GM21786 (cell line): Measurements from ENCODE around the gene MOCS1.

ENCODE experiments used
- ATAC-seq: cut with Tn5 transposase; IDR thresholded peaks from one replicate; pipeline ENCODE4 v1.9.1; 2021; ENCODE audit not compliant: unreplicated experiment

Gene MOCS1

DNA sequence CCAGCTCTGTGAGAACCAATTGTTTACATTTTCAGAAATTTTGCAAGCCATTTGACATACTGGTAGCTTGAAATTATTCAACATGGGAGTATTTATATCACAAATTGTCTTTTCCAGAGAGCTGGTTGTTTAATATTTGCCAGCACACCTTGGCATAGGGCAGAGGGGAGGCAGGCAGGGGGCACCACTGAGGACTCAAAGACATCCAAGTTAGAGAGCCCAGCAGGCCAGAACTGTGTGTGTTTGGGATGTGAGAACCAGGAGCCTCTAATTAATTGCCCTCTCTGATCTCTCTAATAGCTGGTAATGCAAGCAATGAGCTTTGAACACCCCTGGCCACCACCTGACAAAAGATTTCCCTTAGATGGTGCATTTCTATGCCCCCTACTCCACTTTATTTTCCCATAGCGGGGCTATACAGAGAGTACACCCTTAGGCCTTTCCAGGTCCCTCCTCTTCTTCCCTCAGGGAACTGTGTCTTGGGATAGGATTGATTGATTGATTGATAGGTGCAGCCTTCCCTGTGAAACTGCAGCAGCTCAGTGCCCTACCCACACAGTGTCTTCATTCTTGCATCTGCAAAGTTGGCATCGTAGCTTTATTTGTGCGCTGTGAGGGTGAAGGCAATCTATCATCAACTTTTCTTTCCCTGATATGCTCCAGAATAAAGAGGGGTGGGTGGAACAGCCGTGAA, 29.2 kb downstream of the MOCS1 start:
- ATAC-seq, result no peak

DNA sequence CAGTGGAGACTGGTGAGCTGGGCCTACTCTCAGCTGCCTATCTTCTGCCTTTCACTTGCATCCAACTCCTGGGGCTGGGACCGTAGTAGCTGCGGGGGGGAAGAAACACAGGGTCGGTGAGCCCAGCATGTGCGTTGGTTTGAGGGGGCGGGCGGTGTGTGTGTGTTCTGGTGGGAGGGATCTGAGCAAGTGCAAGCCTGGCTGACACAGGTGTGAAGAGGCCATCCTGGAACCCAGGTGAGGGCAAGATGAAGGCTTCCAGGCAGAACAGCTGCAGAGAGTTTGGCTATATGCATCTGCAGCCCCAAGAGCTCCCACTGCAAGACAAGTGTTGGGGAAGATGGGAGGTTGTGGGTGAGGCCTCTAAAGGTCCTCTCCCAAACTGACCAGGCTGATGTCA, 30.6 kb downstream of the MOCS1 start:
- no peak for ATAC-seq

DNA sequence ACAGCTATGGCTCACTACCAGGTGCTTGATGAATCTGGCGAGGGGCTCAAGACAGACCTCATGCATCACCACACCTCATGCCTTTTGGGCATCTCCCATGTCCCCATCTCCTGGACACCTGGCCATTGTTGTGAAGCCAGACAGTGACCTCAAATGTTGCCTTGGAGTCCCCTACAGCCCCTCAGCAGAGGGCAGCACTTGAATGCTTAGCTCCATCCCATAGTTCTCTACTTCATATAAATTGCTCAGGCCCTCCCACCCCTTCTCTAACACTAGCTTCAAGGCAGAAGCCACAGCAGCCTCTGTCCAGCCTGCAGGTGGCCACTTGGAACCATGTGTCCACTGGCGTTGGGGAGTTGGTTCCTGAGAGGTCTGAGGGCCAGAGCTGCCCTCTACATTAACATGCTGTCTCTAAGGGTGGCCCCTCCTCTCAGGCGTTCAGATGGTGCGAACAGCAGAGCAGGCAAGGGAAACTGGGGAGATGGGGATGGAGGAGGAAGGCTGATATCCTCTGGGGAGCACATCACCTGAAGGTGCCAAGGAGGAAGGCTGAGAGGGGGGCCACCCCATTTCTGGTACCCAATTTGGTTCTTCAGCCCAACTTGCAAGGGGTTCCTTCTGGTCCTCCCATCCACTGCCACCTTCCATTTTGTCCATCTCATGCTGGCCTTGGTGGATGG, 31.3 kb downstream of the MOCS1 start:
- no peak for ATAC-seq

DNA sequence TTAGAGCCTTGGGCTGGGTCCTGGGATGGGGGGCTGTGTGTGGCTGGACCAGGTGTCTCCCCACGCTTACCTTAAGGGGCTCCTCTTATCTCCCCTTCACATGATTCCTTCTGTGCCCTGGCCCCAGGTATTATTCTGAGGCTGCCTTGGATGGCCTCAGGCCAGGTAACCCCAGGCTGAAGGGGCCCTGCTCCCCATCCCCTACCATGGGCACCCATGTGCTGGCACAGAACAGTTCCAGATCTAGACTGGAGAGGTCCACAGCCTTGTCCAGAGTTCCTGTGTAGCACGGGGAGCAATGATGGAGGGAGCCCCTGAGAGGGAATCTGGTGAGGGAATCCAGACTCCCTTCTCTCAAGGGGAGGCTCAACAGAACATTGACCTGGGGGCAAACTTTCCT, 32.1 kb downstream of the MOCS1 start:
- no peak for ATAC-seq

DNA sequence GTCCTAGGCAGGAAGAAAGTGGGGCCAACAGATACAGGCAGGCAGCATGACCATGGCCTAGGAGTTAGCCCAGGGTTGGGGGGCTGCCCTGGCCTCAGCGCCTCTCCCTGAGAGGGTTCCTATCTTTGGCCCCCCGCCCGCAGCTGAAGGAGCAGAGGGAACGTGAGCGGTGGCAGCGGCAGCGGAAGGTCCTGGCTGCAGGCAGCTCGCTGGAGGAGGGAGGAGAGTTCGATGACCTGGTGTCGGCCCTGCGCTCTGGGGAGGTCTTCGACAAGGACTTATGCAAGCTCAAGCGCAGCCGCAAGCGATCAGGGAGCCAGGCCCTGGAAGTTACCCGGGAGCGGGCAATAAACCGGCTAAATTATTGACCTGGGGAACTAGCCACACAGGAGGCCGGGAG, 32.6 kb downstream of the MOCS1 start:
- ATAC-seq, result no peak

DNA sequence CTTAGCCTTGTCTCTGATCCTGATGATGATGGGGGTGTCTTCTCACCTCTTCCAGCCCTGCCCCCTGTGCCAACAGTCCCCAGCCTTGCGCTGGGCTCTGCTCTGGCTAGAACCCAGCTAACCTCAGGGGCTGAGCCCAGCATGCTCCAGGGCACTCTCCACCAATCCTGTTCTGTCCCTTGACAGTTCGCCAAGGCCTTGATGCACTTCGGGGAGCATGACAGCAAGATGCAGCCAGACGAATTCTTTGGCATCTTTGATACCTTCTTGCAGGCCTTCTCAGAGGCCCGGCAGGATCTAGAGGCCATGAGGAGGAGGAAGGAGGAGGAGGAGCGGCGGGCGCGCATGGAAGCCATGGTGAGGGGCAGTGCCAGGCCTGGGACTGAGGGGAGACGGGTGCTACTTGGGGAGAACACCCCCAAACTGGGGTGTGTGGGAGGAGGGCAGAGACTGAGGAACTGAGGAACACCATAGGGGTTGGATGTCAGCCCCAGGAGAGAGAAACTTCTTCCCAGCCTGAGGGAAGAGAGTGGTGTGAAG, 33.1 kb downstream of the MOCS1 start:
- no peak for ATAC-seq

DNA sequence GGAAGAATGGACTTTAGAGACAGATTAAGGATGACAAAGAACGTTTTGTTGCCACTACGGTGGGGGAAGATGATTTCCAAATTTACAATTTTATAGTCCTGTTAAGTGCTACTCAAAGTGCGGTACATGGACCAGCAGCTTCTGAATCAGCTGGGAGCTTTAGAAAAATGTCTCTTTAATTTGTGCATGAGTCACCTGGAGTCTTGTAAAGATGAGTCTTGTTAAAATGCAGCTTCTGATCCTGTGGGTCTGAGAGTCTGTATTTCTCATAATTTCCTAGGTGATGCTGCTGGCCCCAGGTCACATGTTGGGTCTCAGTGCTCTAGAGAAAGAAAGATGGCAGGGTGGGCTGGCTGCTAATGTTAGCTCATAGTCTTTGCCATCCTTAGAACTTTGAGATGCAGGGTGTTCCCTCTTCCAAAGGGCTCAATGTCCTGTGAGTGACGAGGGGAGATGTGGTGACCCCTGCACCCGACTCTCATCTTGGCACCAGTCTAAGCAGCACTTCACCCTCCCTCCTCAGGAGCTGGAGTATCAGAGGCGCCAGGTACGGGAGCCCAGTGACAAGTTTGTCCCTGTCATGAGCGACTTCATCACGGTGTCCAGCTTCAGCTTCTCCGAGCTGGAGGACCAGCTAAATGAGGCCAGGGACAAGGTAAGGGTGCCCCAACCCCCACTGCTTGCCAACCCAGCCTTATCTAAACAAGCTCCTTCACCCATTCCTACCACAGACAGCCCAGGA, 34.5 kb downstream of the MOCS1 start:
- ATAC-seq, result no peak

DNA sequence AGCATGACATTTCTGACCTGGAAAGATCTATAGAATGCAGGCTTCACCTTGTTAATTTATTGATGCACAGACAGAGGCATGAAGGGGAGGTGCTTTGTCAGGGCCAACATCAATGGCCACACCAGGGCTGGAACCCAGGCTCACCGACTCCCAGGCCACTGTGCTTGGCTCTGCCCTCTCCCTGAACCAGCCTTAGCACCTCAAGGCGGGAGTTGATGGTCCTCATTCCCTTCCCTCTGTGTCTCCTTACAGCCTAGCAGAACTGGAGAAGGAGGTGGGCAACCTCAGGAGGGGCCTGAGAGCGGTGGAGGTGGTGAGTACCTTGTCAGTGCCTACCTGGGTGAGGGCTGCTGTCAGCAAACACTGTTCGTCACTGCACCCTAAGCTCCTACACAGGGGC, 35.6 kb downstream of the MOCS1 start:
- no peak for ATAC-seq

DNA sequence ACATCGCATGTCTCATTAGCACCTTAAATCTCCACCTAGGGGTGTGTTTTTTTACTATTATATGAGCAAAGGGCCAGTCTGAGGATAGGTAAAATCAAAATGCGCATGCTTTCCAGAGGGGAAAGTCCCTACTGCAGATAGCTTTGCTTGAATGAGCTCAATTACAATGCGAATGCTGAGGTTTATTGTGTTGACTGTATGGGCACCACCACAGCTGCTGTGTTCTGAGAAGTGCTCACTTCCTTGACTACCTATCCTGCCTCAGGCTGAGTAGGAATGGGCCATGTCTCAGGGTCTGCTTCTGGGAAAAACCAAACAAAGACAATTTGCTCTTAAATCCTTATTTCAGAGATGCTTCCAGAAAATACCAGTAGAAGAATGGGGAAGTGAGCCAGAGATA, 36.6 kb downstream of the MOCS1 start:
- no peak for ATAC-seq

DNA sequence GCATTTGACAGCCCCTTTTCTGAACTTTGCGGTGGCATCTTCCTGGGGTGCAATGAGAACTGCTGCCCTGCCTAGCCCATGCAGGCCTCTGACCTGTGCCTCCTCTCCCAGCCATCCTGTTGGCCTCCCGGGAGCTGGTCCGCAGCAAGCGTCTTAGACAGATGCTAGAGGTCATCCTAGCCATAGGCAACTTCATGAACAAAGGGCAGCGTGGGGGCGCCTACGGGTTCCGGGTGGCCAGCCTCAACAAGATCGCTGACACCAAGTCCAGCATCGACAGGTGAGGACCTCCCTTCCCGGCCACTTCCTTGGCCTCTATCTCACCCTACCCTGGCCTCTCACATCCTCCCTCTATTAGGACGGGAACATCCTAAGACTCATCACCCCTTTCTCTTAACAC, 37.6 kb downstream of the MOCS1 start:
- no peak for ATAC-seq

DNA sequence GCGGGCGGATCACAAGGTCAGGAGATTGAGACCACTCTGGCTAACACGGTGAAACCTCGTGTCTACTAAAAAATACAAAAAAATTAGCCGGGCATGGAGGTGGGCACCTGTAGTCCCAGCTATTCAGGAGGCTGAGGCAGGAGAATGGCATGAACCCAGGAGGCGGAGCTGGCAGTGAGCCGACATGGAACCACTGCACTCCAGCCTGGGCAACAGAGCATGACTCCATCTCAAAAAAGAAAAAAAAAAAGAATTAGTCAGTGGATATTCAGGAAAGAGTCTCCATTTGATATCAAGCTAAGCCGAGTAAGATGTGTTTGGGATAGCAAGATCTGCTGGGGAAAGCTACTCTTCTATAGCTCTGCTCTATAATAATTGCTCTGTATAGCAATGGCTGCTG, 41.0 kb downstream of the MOCS1 start:
- ATAC-seq, result no peak

DNA sequence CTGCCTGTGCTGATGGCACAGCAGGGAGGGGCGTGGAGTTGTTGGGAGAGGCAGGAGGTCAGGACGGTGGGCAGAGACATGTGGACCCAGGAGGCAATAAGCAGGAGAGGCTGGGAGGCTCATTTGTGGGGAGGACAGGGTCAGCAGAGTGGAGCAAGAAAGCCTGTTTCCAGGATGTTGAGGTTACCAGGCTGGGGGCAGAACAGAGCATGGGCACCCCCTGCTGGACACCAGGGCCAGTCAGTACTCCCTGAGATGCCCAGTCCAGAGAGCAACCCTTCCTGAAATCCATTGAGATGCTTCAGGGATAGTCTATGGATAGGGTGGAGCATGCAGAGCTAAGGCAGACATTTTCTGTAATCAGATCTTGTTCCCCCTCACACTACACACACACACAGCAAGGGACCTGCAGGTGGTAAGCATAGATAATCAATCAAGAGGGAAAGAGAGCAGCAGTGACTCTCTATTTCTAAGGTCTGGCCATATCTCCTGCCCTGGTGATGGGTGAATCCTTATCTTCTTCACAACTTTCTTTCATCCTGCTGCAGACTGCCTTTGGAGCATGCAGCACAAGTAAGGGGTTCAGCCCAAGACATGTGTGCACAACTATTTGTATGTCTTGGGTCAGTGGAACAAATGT, 41.7 kb downstream of the MOCS1 start:
- no peak for ATAC-seq

DNA sequence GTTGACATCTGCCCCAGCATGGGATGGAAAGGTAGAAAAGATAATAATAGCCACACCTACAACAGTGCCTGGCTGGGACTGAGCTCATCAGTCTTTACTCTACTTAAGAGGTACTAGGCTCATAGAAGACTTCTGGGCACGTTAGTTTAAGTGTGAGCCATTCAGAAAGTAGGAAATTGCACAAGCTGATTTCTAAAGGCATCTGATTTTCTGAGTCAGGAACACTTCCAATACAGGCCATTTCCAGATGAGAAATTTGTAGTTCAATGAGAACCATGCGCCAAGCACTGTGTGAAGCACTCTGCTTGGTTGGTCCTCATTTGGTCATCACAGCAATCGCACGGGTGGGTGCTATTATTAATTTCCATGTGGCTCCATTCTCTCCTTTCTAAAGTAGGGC, 42.3 kb downstream of the MOCS1 start:
- ATAC-seq, result no peak

DNA sequence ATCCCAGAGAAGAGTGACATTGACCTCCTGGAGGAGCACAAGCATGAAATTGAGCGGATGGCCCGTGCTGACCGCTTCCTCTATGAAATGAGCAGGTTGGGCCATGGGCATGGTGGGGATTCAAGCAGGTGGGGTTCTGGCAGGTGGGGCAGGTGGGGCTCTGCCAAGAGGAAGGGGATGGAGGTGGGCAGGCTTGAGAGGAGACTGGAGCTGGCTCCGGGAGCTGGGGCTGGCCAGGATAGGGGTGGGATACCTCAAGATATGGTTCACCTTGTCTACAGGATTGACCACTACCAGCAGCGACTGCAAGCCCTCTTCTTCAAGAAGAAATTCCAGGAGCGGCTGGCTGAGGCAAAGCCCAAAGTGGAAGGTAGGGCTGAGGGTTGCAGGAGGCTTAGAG, 42.9 kb downstream of the MOCS1 start:
- no peak for ATAC-seq

DNA sequence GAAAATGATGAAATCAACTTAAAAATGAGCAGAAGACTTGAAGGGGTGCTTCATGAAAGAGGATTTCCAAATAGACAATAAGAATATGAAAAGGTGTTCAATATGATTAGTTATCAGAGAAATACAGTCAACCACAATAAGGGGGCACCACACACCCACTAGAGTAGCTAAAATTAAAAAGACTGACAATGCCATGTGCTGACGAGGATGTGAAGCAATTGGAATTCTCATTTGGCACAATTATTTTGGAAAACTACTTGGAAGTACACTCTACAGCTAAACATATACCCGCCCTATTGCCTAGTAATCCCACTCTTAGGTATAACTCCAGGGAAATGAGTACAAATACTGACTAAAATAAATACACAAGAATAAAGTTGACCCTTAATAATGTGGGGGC, 45.0 kb downstream of the MOCS1 start:
- ATAC-seq, result no peak

DNA sequence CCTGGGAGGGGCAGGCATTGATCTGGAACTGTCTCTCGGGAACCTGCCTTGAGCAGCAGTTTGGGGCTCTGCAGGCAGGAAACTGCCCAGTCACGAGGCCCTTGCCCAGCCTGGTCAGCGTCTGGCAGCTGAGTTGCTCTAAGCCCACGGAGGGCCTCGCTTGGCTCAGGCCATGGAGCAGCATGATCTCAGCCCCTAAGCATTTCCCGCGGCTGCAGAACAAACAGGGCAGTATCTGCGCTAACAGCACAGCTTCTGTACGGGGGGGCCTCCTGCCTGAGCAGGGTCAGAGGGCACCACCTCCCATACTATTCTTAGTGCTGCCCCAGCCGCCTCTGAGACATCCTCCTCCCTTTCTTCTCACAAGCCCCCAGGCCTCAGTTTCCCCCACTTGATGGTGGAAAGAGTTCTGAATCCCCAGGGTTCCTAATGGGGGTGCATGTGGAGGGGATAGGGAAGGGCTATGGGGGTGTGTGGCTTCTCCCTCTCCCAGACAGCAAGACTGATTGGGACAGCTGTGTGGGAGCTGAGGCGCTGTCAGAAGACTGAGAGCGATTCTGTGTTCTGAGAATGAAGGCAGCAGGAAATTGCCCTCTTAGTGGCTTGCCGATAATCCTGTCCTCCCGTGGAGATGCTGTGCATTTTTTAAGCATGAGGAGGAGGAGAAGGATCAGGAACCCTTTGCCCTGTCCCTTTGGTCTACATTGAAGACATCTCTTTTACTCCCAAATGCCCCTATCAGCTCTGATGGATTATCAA, 46.4 kb downstream of the MOCS1 start:
- ATAC-seq, result no peak

DNA sequence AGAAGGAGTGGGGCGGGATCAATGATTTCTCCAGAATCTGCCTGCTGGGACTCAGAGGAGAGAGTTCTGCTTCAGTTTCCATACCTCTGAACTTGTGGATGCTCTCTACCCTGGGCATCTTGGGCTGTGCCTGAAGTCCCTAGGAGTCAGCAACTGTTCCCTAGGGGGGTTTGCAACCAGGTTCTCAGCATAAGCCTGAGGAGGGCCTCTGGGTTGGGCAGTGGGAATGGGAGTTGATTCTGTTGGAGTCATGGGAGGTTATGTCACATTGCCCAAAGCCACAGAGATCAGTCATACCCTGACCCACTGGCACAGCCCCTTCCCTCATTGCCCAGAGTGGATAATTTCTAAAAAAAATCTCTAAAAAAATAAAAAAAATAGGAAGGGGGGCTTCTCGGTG, 47.4 kb downstream of the MOCS1 start:
- ATAC-seq, result no peak

DNA sequence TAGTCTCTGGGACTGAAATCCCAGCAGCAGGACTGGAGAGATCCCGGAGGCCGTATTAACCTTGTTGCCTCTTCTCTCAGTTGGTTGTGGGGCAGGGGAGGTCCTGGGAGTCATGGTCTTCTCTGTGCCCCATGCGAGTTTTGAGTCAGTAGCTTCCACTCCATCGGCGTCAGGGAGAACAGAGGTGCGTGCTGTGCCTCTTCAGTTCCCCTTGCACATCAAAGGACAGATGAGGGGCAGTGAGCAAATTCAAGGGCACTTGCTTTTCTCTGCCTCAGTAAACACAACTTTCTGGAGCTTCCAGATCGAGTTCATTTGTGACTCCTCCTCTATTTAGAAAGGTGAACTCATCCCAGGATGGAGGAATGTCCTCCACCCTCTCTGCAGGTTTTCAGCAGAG, 48.6 kb downstream of the MOCS1 start:
- no peak for ATAC-seq

DNA sequence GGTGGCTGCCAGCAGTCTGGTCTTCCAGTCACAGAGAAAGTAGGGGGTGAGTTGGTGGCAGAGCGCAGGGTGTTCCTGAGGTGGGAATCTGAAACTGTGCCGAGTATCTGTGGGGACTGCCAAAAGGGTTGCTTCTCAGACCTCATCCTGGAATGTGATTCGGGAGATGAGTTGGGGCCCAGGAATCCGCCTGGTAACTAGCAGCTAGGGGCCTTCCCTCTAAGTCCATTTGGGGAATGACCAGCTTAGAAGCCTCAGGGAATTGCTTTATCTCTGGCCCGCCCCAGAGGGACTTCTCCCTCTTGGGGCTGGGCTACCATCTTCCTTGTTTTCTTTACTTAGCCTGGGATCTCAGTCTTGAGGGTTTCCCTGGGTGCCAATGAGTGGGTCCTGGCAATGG, 49.6 kb downstream of the MOCS1 start:
- no peak for ATAC-seq

DNA sequence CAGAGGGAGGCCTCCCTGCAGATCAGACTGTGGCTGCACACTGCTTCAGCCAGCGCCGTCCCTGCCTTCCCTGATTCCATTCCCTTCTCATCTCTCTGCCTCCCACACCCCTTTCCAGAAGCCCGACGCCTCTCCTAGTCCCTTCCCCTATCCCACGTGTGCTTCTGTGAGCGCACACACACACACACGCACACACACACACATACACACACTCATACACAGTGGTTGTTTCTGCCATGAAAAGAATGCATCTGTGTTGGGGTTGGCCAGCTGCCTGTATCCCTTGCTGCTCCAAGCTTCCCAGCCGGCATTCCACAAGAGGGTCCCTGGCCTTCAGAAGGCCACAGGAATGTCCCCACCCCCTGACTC, 51.7 kb downstream of the MOCS1 start:
- no peak for ATAC-seq
